ENCODE data around the gene S100Z.

The S100Z gene

GRCh38 chr5:76958991-76959767 is 109.4 kb downstream of the S100Z start:
- Histone ChIP-seq H3K27ac (replicated peaks) (no peak overlapping the region), H3K4me3 (replicated peaks; ENCODE audit: insufficient read depth, low read length) (no peak overlapping the region), H3K27me3 (ENCODE audit: insufficient read depth, poor library complexity, severe bottlenecking) (peaks cover 2% of the 10 kb centered on the region)
- DNase-seq (ENCODE audit: low read depth in 1 of 2, low spot score in 1 of 2), result peak in 1 of 2 experiments; percentile 2
- TF ChIP-seq REST (IDR thresholded peaks at IDR 0.05; ENCODE audit: insufficient replicate concordance, low read depth), result no peak
- TF ChIP-seq CTCF (IDR thresholded peaks at IDR 0.05; ENCODE audit: insufficient read depth, low read length), result no peak
- TF ChIP-seq SPI1 (IDR thresholded peaks at IDR 0.05; ENCODE audit: borderline replicate concordance, low read depth), result no peak
- no peak for TF ChIP-seq GABPA (IDR thresholded peaks at IDR 0.05; ENCODE audit: low read depth)
- no peak for TF ChIP-seq POLR2AphosphoS5 (IDR thresholded peaks at IDR 0.05; ENCODE audit: low read depth)

DNA sequence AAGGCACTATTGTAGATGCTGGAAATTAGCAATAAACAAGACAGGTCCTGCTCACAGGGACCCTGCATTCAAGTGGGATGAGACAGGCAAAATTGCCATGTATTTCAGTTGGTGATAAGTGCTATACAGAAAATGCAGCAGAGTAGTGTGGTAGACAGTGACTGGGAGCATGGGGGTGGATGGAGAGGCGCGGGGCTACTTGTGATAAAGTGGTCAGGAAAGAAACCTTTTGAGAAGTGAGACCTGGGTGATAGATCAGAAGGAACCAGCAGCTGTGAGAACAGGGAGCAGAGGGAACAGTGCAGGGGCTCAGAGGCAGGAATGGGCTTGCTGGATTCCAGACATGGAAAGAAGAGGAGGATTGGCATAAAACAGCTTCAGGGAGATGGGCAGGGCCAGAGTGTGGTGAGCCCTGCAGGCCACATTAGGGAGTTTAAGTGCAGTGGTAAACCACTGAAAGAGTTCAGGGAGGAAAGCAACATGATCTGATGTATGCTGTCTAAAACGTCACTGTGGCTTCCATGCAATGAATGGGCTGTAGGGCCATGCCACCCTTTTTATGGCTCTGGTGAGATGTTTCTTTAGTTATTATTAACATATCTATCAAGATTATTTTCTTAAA is 110.3 kb downstream of the S100Z start:
- no peak for DNase-seq (ENCODE audit: low read depth in 1 of 2, low spot score in 1 of 2)
- no peak overlapping the region for H3K27ac ChIP-seq (replicated peaks)
- H3K4me3 ChIP-seq (replicated peaks; ENCODE audit: insufficient read depth, low read length), result no peak overlapping the region
- TF ChIP-seq POLR2AphosphoS5 (IDR thresholded peaks at IDR 0.05; ENCODE audit: low read depth), result no peak
- no peak for TF ChIP-seq GABPA (IDR thresholded peaks at IDR 0.05; ENCODE audit: low read depth)
- no peak for TF ChIP-seq SPI1 (IDR thresholded peaks at IDR 0.05; ENCODE audit: borderline replicate concordance, low read depth)
- no peak for TF ChIP-seq REST (IDR thresholded peaks at IDR 0.05; ENCODE audit: insufficient replicate concordance, low read depth)
- no peaks in the 10 kb centered on the region for H3K27me3 ChIP-seq (ENCODE audit: insufficient read depth, poor library complexity, severe bottlenecking)

DNA sequence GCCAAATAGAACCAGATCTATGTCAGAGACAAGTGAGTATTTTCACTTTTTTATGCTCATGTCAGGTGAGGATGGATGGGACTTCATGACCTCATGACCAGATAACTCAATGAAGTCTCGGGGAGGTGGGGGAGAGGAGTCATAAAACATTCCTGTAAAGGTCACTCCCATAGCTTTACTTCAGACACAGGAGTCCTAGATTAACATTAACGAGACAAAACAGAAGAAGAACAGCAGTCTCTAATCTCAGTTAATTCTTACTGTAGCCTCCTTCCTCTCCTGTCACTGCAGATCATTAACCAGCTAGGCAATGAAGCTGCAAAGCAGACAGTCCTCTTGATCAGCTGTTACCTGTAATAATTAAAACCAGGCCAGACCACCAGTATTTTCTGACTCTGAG is 114.2 kb downstream of the S100Z start:
- Histone ChIP-seq H3K4me3 (replicated peaks; ENCODE audit: insufficient read depth, low read length) (no peak overlapping the region), H3K27me3 (ENCODE audit: insufficient read depth, poor library complexity, severe bottlenecking) (no peaks in the 10 kb centered on the region), H3K27ac (replicated peaks) (no peak overlapping the region)
- TF ChIP-seq SPI1 (IDR thresholded peaks at IDR 0.05; ENCODE audit: borderline replicate concordance, low read depth), result no peak
- TF ChIP-seq REST (IDR thresholded peaks at IDR 0.05; ENCODE audit: insufficient replicate concordance, low read depth), result no peak
- no peak for TF ChIP-seq GABPA (IDR thresholded peaks at IDR 0.05; ENCODE audit: low read depth)
- no peak for TF ChIP-seq POLR2AphosphoS5 (IDR thresholded peaks at IDR 0.05; ENCODE audit: low read depth)
- no peak for TF ChIP-seq CTCF (IDR thresholded peaks at IDR 0.05; ENCODE audit: insufficient read depth, low read length)
- no peak for DNase-seq (ENCODE audit: low read depth in 1 of 2, low spot score in 1 of 2)

All from HL-60 (cell line).